Activated naive CD8-positive, alpha-beta T cell treated with anti-CD3 and anti-CD28 coated beads, Interleukin-2, amount 50 U/mL, for 16 hours (primary cell): Measurements from ENCODE around the gene WASF3.

Source experiments
- DNase-seq: peaks from one replicate; pipeline ENCODE4 v3.0.0-alpha.2; 2020; ENCODE audit warnings: low read depth, low spot score

Gene WASF3

DNA sequence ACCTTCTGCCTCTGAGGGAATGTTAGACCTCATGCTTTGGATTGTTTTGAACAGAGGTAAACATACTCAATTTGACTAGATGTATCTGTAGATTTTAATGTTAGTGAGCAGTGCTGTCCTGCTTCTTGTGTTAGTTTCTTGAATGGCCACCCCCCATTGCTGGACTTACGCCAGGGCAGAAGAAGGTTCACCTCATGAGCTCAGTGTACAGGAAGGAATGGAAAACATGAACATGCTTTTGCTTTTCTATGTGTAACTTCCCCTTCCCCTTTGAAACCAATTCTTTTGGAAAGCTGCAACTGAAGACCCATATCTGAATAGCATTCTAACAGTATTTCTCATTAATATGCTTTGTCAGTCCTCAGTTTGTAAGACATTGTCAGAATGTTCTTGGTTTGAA lies 32.3 kb downstream of the WASF3 start:
- DNase-seq, result no peak

DNA sequence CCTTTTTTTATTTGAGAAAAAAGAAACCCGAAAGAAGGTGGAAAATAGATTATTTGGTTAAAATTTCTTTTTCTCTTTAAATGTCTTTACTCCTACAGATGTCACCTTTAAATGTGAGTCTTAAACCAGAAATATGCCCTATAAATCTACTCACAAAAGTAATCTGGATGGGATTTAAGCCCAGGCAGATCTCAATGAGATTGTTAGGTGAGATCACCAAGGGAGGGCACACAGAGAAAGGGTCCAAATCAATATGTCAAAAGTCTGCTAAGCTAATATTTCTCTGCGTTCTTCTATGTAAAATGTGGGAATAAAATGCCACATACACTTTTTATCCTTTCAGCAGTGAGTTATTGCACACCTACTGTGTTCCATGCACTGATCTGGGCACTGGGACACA lies 32.9 kb downstream of the WASF3 start:
- no peak for DNase-seq

DNA sequence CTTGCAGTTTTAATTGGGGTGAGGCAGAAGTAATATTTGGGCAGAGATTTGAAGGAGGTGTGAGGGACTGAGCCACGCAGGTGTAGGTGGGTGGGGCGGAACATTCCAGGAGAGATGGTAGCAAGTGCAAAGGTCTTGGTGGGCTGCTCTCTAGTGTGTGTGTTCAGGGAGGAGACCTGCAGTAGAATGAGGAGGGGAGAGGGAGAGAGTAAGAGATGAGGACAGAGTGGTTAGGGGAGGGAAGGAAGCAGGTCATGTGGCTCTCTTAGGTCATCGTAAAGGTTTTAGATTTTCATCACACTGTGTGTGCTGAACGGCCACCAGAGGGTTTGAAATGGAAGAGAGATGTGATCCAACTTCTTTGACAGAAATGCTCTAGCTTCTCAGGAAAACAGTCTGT lies 33.5 kb downstream of the WASF3 start:
- no peak for DNase-seq

DNA sequence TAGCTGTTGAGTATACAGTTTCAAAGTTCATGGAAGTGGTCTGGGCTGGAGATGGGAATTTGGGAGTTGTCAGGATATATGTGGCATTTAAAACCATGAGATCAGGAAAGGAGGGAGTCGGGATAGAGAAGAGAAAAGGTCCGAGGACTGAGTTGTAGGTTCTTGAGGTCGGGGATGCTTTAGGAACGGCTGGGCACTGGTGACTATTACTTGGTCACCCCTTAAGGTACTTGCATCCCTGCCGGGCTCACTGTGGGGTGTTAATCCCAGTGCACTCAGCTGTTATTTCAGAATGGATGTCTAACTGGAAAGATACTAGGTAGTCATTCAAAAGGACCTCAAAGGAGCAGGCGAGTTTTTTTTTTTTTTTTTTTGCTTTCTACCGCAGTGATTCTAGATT lies 34.2 kb downstream of the WASF3 start:
- DNase-seq, result no peak

DNA sequence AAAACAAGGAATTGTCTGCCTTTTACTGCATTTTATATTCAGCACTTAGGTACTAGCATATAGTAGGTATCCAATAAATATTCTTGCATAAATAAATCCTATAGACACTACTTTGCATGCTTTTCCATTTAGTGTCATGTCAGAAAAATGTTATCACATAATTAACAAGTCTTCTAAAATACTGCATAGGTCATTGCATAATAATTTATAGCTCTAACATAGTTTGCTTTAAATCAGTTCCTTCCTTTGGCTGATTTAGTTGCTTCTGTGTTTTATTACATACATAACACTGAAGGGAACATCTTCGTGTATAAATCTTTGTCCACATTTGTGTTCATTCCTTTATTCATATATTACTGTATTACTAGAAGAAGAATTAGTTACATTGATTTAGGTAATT lies 36.2 kb downstream of the WASF3 start:
- DNase-seq, result no peak

DNA sequence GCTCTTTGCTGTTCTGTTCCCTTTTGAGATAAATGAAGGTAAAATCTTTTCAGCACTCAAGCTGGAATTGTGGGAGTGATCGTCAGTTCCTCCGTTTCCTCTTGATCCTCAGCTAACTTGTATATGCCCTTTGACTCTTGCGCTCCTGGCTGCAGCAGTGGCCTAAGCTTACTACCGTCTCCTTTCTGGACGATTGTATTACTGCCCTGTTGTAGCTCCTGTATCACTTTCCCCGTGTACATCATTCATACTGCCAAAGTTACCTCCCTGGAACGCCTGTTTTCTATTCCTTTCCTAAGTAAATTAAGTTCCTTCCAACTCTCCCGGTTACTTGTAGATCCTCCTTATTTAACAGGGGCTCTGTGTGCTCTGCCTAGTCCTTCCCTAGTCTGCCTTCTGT lies 36.9 kb downstream of the WASF3 start:
- no peak for DNase-seq

DNA sequence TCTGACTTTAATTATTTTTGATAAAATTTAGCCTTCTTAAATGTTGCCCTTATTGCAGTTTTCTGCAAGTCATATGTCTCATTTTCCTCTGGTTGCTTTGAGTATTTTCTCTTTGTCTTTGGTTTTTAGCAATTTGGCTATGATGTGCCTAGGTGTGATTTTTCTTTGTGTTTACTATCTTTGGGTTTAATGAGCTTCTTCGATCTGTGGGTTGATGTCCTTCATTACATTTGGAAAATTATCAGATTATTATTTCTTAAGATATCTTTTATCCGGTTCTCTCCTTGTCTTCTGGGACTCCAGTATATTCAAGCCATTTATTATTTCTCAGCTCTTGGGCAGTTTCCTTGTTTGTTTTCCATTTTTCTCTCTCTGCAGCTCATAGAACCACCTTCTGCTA lies 39.0 kb downstream of the WASF3 start:
- DNase-seq, result no peak

DNA sequence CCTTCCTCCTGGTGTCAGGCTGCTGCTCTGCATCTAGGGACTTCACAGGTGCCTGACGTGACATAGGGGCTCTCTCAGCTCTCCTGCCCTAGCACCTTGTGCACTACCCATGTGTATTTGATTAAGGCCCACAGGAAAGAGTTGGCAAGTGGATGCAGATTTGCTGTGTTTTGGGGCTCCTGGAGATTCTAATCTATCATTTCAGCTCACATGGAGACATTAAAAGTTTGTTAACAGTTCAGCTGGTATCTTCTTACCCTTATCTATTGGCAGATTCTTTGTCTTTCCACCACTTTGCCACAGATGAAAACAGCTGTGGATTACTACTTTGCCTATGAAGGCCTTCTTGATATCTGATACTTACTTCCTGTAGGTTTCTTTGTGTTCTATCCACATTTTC lies 41.9 kb downstream of the WASF3 start:
- no peak for DNase-seq

DNA sequence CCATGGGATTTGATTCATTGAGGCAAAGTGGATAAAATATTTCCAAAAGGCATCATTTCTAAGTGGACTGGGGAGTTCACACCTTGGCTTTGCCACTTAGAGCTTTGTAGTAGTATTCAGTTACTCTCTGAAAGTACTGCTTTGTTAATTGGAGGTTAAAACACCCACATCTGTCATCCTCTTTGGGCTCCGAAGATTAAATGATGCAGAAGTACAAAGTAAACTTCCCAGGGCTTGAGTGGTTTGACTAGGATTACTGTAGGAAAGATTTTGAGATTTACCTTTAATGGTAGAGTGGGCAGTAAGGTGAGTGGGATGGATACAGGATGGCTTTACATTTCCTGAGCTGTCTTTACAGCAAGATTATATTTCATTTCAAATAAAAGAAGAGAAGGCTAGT lies 42.4 kb downstream of the WASF3 start:
- DNase-seq, result no peak

DNA sequence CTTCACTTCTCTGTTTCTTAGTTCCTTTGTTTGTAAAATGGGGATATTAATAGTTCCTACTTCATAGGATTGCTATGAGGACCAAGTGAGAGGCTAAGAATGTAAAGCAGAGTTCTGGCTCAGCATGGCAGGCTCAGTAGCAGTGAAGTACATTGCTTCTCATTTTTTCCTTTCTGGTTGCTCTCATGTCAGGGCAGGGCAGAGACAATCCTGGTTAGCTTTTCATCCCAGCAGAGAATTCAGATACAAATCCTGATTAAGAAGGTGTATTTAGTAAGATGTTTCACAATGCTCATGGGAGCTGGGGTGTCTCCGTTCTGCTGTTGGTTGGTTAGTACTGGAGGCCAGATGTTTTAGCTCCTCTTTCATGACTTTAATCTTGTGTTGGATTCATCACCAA lies 42.9 kb downstream of the WASF3 start:
- DNase-seq, result no peak

DNA sequence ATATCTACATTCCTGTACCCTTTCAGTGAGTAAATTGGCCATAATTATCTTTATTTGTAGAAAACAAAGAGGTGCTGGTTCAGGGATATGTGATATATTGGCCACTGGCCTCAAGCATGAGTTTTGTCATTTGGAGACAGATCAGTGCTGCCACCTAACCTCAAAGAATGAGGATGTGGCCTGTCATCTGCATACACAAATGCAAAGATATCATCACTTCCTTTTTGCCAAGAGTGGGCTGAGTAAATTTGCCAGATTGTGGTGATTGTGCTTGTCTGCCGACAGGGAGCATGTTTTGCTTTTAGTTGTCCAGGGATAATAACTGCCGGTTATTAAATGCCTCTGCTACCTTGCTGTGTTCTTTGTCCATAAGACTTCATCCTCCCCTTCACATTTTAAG lies 44.2 kb downstream of the WASF3 start:
- DNase-seq, result no peak

DNA sequence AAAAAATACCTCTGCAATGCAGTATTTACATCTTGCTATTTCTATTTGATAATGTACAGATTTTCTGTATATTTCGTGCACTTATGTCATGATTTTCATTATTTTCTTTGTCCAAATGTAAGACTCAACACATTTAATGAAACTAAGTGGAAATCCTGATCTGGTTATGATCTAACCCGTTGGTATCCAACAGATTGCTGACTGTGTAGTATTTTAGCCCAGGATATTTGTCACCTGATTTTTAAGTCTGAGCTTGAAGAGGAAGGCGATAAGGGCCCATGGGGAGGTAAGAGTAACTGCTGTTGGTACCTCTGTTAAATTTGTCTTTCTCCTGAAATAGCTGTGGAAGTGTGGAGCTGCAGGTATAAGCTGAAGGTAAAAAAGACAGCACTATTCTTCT lies 45.3 kb downstream of the WASF3 start:
- DNase-seq, result no peak

DNA sequence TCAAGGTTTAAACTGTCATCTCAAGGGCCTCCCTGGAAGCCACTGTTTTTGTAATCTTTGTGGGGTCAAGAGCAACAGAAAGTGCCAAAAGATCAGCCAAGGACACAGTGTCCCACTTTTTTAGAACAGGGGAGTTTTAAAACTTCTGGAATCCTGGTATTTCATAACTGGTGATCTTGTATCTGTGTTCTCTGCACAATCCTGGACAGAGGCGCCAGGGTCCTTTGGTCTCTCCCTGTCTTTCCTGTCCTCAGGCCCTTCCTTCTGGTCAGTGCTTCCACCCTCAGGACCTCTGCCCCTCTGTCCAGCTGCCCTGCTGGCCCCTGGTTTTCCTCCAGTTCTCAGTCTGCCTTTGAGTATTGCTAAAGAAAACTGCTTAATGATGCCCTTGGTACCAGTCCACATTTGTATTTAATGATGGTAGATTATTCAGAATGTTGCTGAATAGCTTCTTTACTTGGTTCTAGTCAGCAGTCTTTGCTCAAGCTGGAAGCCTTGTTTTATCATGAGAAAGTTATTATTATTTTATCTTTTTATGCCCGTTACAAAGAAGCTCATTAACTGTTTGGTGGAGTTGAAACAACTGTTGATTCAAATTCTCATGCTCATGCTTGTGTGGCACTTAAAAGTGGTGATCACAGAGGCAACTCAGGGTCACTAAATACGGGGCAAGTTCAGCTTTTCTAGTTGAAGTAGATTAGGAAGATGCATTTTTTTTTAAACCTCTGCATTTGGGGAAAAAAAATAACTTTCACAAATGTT lies 47.5 kb downstream of the WASF3 start:
- DNase-seq, result no peak

DNA sequence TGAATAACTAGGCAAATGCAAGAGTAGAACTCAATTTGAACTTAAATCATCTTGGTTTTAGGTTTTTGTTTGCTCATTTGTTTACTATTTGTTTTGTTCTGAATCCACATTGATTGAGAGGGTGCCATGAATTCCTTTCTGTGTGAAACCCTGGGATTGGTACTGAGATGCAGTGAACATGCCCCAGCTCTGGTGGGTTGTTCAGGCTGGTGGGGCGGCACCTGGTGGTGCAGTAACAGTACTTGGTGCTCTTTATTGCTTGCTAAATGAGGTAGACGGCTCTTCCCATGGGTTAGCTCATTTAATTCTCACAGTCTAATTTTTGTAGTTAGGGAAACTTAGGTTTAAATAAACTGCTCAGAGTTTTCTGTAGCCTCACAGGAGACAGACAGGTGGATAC lies 48.4 kb downstream of the WASF3 start:
- DNase-seq, result no peak

DNA sequence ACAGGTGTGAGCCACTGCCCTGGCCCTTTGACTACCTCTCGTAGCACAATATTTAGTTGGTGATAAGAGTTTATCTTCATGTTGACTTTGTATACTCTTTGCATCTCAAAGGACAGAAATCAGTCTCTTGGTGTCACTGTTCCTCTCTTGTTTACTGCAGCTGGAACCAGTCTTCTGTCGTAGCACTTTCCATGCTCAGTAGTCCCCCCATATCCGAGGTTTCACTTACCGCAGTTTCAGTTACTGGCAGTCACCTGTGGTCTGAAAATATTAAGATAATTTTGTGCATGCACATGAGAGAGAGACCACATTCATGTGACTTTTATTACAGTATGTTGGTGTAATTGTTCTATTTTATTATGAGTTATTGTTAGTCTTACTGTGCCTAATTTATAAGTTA lies 49.1 kb downstream of the WASF3 start:
- DNase-seq, result no peak

DNA sequence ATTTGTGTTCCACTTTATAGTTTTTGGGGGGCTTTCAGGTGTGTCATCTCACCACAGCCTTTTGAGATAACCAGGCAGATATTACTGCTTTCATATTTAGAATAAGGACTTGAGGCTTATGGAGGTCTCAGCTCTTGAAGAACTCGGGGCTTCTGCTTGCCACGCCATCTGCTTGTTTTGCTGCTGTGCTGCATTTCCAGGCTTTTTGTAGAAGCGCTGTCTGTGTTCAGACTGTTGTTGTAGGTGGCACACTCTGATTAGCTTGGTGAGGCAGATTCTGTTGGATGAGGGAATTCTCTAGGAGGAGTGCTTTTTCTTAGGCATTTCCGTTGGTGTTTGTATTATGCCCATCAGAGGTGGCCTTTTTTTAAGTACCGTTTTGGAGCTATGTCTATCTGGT lies 57.2 kb downstream of the WASF3 start:
- DNase-seq, result no peak

DNA sequence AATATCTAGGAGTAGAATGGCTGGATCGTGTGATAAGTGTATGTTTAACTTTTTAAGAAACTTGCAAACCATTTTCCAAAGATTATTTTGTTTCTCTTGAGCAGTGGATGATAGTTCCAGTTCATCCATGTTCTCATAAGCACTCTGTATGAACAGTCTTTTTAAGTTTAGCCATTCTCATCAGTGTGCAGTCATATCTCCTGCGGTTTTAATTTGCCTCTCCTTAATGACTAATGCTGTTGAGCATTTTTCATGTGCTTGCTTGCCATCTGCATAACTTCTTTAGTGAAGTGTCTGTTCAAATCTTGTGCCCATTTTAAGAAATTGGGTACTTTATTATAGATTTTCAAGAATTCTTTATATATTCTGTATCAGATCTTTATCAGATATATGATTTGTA lies 58.6 kb downstream of the WASF3 start:
- no peak for DNase-seq

DNA sequence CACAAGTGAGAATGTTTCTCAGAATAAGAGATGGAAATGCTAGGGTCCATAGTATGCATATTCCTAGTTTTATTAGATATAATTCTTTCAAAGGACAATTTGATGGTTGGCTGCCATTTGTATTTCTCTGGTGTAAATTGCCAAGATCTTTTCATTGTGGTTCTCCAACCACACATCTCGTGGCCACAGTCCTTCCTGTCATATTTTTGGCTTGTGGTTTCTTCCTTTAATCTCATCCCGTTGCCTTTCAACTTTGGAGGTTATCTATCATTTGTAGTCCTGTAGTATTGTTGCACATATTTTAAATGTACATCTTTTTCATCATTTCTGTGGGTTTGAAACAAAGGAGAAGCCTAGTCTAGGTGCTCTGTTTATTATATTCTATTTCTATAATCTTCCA lies 61.2 kb downstream of the WASF3 start:
- DNase-seq, result no peak

DNA sequence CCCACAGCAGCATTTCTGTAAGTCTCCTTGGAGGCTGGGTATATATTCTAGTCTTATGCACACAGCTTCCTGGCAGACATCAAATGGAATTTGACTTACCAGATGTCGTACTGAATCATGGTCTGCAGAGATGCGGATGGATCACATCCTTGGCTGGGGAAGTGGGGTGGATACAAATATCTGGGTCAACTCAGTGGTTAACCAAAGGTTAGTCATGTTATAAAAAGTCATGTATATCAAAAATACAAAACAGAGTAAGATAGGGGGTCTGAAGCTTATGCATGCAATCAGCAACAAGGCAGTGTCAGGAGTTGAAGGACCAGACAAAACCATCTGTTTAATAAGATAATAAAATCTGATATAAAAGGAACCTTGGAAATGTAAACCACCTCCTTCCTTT lies 61.9 kb downstream of the WASF3 start:
- no peak for DNase-seq

DNA sequence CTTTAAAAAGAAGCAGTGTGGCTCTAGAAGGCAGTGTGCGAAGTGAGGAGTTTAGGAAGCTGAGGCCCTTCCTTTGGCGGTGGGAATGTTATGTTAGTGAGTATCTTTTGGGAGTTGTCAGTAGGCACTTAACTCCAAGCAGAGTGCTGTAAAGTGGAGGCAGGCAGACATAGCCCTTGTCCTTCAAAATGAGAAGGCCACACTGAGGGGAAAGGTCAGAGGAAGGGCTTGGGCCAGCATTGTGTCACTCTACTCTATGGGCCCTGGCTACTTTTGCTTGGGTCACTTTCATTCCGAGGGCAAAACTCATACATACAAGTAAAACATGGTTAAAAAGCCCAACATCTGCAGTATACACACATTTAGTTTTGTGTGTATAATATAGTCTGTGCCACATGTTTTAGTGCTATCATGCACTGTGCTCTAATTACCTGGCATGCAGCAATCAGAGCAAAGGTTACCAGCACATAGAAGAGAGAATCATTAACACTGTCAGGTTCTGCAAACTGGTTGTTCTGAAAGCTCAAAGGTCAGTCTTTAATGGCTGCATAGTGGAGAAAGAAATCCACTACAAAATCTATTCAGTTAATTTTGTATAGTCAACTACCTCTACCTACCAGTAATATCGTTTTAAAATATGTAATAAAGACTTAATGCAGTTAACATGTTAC lies 64.4 kb downstream of the WASF3 start:
- no peak for DNase-seq

DNA sequence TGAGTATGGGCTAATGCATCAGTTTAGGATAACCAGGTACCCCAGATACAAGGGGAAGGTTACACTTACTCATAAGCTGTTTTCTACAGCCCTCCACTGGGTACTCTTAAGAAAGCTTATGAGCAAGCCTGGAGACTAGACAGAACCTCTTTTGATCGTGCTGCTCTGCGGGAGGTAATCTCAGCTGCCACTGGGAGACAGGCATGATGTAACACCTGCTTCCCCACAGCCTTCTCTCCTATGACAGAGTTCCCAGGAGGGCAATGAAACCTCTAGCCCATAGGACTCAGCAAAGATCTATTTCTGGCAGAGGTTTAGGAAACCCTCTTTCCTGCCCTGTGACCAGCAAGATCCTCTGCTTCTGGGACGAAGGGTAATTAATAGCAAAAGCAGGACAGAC lies 65.6 kb downstream of the WASF3 start:
- DNase-seq, result no peak

DNA sequence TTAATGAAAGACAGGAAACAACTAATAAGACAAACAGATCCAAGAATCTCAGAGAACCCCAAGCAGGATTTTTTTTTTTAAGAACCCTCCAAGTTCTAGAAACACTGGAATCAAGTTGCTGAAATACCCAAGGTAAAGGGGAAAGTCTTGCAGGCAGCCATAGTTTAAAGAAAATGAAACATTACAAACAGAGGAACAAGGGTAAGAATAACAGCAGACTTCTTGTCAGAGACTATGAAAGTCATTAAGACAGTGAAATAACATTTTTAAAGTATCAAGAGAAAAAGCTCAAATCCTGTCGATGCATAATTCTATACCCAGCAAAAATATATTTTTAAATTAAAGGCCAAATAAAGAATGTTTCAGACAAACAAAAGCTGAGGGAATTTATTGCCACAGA lies 67.1 kb downstream of the WASF3 start:
- DNase-seq, result no peak

DNA sequence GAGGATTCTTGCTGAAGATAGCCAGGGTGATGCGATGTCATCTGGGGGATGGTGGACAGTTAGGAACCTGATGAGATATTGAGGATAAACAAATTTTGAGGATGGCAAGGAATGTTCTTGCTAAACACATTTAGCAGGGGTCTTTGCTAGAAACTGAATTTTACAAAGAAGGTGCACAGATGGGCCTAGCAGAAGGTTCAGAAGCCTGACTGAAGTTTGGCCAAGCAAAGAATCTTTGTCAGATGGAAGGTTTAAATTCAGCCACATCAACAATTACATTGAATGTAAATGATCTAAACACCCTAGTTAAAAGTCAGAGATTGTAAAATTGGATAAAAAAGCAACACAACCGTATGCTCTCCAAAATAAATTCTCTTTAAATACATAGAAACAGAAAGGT lies 68.8 kb downstream of the WASF3 start:
- DNase-seq, result no peak

DNA sequence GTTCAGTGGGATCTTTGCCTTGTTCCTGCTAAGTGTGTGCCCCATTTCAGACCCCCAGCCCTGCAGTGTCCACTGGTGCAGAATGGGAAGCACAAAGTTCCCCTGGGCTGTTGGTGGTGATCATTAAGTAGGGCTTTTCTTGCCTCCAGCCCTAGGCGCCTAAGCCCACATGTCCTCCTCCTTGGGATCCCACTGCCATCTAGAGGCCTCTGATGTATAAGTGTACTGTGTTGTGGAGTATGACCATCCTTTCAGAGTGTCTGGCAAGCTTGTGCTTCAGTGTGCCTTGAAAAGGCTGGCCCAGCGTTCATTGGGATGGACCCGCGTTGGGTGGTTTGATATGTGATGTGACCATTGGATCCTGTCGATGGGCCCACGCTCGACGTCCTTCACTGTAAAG lies 71.2 kb downstream of the WASF3 start:
- DNase-seq, result no peak
